HG03565 (cell line): ENCODE measurements around the gene BSND.
"Not testable (repeated sequence)": the region's sequence is repeated elsewhere in the genome, so short reads cannot be mapped to it uniquely, and the experiment has no call there.

Experiments
- ATAC-seq: cut with Tn5 transposase; IDR thresholded peaks from one replicate; pipeline ENCODE4 v1.9.1; 2021; ENCODE audit warnings: mild to moderate bottlenecking, moderate library complexity; ENCODE audit not compliant: unreplicated experiment

BSND gene

GRCh38 chr1:54998677-54999076, at the start of gene BSND:
Gene BSND (plus strand): TSS chr1:54998933. CDS start chr1:54999187, 254 bp downstream.
- no peak for ATAC-seq

- no peak for ATAC-seq
Measured at GRCh38 chr1:54949053-54949452, 49.7 kb upstream of the BSND start.

GRCh38 chr1:54950006-54950368, 48.7 kb upstream of the BSND start:
- no peak for ATAC-seq

GRCh38 chr1:54950369-54951163, 48.2 kb upstream of the BSND start:
- ATAC-seq = no peak

GRCh38 chr1:54951810-54952226, 46.9 kb upstream of the BSND start:
- ATAC-seq = no peak

GRCh38 chr1:54952950-54953718, 45.6 kb upstream of the BSND start:
- no peak for ATAC-seq

- ATAC-seq = no peak
Measured at GRCh38 chr1:54953846-54954245, 44.9 kb upstream of the BSND start.

- ATAC-seq = no peak
Measured at GRCh38 chr1:54955359-54955758, 43.4 kb upstream of the BSND start.

- ATAC-seq = no peak
Measured at GRCh38 chr1:54956726-54957125, 42.0 kb upstream of the BSND start.

- no peak for ATAC-seq
Measured at GRCh38 chr1:54959241-54959640, 39.5 kb upstream of the BSND start.

GRCh38 chr1:54962612-54963395, 35.9 kb upstream of the BSND start:
- ATAC-seq = no peak

GRCh38 chr1:54963829-54964228, 34.9 kb upstream of the BSND start:
- not testable (repeated sequence) for ATAC-seq

GRCh38 chr1:54965624-54966340, 33.0 kb upstream of the BSND start:
- ATAC-seq = peak; percentile 96

GRCh38 chr1:54967372-54967771, 31.4 kb upstream of the BSND start:
- no peak for ATAC-seq

- no peak for ATAC-seq
Measured at GRCh38 chr1:54968551-54968950, 30.2 kb upstream of the BSND start.

- no peak for ATAC-seq
Measured at GRCh38 chr1:54969879-54970278, 28.9 kb upstream of the BSND start.

- no peak for ATAC-seq
Measured at GRCh38 chr1:54970901-54971300, 27.8 kb upstream of the BSND start.

- ATAC-seq = peak; percentile 95
Measured at GRCh38 chr1:54971317-54971791, 27.4 kb upstream of the BSND start.

- ATAC-seq = no peak
Measured at GRCh38 chr1:54972436-54972835, 26.3 kb upstream of the BSND start.

- ATAC-seq = no peak
Measured at GRCh38 chr1:54973205-54973921, 25.4 kb upstream of the BSND start.
